Measurements from ENCODE around the gene EFHC2. TPM values are rescaled to one million over a fixed set of nuclear protein-coding genes. Genes with fewer than 3 reads are reported as not detected.

Gene EFHC2
- total RNA-seq, 1 experiment from 2014 or later: 1.1 TPM

DNA sequence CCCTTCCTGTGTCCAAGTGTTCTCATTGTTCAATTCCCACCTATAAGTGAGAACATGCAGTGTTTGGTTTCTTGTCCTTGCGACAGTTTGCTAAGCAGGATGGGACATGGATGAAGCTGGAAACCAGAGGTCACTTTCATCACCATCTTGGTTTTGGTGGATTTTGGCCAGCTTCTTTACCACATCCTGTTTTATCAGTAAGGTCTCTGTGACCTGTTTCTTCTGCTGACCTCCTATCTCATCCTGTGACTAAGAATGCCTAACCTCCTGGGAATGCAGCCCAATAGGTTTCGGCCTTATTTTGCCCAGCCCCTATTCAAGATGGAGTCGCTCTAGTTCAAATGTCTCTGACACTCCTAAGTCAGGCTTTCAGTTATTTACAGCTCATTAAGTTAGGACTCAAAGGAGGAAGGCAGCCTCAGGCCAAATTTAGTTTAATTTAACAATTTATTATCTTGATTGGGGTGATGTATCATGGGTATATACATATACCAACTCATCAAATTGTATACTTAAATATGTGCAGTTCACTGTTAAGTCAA is 200.3 kb downstream of the EFHC2 start:
- Histone ChIP-seq H2BK15ac (ENCODE audit: low read depth, low read length) (no peak overlapping the region), H3K4me1 (ENCODE audit: insufficient read depth, low read length) (peaks cover 6% of the 10 kb centered on the region; the same call in 1 of the 2 replicates), H3K4ac (ENCODE audit: low read depth, low read length) (no peak overlapping the region), H2BK5ac (ENCODE audit: insufficient read length, low read length) (no peak overlapping the region), H2AK5ac (ENCODE audit: insufficient read length, low read length) (no peak overlapping the region), H3T11ph (ENCODE audit: low read length) (no peak overlapping the region), H2BK120ac (ENCODE audit: low read depth, low read length, poor library complexity, severe bottlenecking) (no peak overlapping the region), H4K20me1 (ENCODE audit: control insufficient read depth, insufficient read depth, insufficient read length) (no peaks in the 10 kb centered on the region), H2BK12ac (ENCODE audit: insufficient read length, low read depth, low read length) (no peak overlapping the region), H3K27ac (ENCODE audit: insufficient read length, low read depth, low read length) (no peak overlapping the region), H3K14ac (ENCODE audit: insufficient read depth, low read length) (no peak overlapping the region), H2BK20ac (ENCODE audit: low read depth, low read length, poor library complexity, severe bottlenecking) (no peak overlapping the region), H3K79me2 (ENCODE audit: insufficient read depth, low read length) (no peaks in the 10 kb centered on the region), H3K9me3 (ENCODE audit: control insufficient read depth, low read depth, low read length) (peaks cover 15% of the 10 kb centered on the region), H4K5ac (ENCODE audit: insufficient read length, low read depth, low read length) (no peak overlapping the region), H3K18ac (ENCODE audit: insufficient read length, low read depth, low read length) (no peak overlapping the region), H3K4me2 (ENCODE audit: insufficient read depth, insufficient read length, low read length) (no peak overlapping the region), H2AFZ (ENCODE audit: low read length) (no peak overlapping the region), H3K79me1 (ENCODE audit: insufficient read depth, low read depth, low read length, poor library complexity, severe bottlenecking) (no peaks in the 10 kb centered on the region), H3K56ac (ENCODE audit: insufficient read length, low read depth, low read length) (no peak overlapping the region), H3K27me3 (ENCODE audit: insufficient read depth, low read length) (no peaks in the 10 kb centered on the region), H3K23ac (ENCODE audit: insufficient read length, low read depth, low read length) (no peak overlapping the region), H3K23me2 (ENCODE audit: insufficient read length, low read depth, low read length, poor library complexity, severe bottlenecking) (no peaks in the 10 kb centered on the region), H4K91ac (ENCODE audit: insufficient read length, low read depth, low read length) (no peak overlapping the region), H3K9ac (ENCODE audit: extremely low read depth, insufficient read length, low read length) (no peak overlapping the region), H4K8ac (replicated peaks; ENCODE audit: insufficient read length, low read depth, low read length) (no peak overlapping the region)
- Mint-ChIP-seq H3K27ac (no peak overlapping the region), H3K9me3 (peaks cover 59 to 63% of the 10 kb centered on the region in 2 experiments), H3K27me3 (ENCODE audit: low read depth) (no peaks in the 10 kb centered on the region; the same call in 1 of the 2 replicates), H3K4me3 (no peak overlapping the region; a peak in 1 of 5 replicates), H3K4me1 (peaks cover 24 to 38% of the 10 kb centered on the region in 2 experiments), H3K36me3 (ENCODE audit: insufficient read depth in 1 of 3, low read depth in 3 of 3) (peaks cover 4 to 7% (median 5%) of the 10 kb centered on the region in 3 experiments; a peak in 3 of 7 replicates)
- TF ChIP-seq, protein P1, sequence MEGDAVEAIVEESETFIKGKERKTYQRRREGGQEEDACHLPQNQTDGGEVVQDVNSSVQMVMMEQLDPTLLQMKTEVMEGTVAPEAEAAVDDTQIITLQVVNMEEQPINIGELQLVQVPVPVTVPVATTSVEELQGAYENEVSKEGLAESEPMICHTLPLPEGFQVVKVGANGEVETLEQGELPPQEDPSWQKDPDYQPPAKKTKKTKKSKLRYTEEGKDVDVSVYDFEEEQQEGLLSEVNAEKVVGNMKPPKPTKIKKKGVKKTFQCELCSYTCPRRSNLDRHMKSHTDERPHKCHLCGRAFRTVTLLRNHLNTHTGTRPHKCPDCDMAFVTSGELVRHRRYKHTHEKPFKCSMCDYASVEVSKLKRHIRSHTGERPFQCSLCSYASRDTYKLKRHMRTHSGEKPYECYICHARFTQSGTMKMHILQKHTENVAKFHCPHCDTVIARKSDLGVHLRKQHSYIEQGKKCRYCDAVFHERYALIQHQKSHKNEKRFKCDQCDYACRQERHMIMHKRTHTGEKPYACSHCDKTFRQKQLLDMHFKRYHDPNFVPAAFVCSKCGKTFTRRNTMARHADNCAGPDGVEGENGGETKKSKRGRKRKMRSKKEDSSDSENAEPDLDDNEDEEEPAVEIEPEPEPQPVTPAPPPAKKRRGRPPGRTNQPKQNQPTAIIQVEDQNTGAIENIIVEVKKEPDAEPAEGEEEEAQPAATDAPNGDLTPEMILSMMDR (conservative IDR thresholded peaks at IDR 0.05): no peak
- WGBS (ENCODE audit: extremely low coverage, insufficient read length, low lambda C conversion rate): no CpG with 5 or more reads among the region's 3 CpGs
- no peak for DNase-seq
